ENCODE data around the gene NUP133.
"Not testable (repeated sequence)": the region's sequence is repeated elsewhere in the genome, so short reads cannot be mapped to it uniquely, and the experiment has no call there.

The NUP133 gene

DNA sequence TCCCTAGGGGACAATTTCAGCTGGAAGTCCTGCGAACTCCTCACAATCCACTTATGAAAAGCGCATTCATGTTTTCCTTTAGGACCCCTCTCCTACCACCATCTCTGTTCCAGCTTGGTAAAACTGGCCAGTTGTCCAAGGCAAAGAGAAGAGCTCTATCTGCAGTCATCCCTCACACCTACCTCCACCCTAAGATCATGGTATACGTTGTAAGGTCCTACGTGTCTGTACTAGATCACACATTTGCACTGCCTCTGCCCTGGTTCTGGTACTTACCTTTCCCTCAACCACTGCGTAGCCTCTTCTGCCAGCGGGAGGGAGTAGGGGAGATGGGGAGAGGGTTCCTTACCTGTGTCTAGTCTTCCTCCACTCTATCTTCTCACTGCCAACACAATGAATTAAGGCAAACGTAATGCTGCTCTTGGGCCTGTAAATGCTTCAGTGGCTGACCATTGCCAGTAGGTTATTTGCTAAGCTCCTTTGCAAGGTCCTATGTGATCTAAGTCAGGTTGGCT lies 739 bp upstream of the NUP133 start:
- DNase-seq = peak in 1 of 2 donors; percentile 1

- no peak for DNase-seq
These were observed 639 bp downstream of the NUP133 start for GRCh38 chr1:229507502-229507901.

DNA sequence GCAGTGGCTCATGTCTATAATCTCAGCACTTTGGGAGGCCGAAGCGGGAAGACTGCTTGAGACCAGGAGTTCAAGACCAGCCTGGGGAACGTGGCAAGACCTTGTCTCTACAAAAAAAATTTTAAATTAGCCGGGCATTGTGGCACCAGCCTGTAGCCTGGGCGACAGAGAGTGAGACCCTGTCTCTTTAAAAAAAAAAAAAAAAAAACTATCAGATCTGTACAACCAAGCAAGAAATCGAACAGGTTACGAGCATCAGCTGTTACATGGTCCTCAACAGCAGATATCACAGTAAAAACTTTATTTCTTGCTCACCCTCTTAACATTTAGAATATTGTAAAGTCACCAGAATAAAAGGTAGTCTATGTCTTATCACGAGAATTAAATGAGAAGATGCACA lies 1.5 kb downstream of the NUP133 start:
- no peak for DNase-seq

DNA sequence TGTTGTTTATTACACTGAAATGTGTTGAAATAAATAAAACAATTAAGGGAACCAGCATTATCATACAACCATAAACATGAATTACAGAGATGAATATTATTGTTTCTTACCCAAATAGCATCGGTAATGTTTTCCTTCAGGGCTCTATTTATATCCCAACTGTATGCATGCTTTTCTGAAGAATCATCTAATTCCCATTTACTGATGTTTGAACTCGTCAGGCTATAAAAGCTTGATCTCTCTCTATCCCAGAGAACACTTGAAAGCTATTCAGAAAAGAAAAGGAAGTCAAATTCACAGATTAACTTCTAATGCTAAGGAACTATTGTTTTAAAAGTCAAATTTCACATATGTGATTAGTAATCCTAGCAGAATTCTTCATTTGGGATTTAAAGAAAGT lies 12.4 kb downstream of the NUP133 start:
- no peak for DNase-seq

DNA sequence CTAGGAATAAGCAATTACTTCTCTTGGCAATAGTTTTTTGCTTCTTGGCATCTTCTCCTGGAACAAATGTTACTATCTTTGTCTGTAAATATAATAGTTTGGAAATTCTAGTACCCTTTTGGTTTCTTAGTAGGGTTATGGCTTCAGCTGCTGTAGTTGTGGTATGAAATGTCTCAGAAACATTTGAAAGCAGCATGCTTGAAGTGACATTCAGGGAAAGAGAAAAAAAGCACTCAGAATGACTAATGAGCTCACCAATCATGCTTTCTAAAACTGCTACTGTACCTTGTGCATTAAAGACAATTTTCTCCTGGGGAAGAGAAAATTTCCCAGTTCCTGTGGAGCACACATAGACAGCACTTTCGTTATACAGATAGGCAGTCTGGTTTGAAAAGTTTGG lies 21.0 kb downstream of the NUP133 start:
- DNase-seq = no peak

DNA sequence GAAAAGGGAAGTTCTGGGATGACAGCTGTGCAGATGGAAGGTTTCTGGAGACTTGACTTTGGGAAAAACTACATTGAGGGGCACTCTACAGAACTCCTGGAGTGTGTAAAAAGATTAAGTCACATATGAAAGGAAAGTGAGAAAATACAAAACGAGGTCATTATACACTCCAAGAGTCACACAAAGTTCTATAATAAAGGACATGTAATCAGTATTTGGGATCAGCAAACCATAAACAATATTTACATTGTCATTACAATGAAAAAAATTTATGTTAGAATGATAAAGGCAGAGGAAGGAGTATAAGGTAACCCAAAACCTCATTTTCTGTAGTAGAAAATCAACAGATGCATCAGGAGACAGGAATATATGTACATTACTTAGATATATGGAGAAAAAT lies 22.8 kb downstream of the NUP133 start:
- no peak for DNase-seq

DNA sequence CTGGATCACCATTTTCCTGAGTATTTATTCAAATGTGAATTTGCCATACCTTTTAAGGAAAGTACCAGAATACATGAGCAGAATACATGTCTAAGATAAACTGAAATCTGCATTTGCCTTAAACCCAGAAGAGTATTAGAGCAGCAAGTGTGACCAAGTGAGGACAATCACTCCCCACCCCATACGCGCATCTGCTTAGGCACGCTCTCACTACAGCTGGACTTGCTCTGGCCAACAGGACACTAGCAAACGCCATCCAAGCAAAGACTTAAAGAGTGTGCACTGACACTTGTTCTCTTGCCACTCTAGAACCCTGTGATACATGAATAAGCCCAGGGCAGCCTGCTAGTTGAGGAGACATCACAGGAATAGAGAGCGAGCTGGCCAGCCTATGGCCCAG lies 25.6 kb downstream of the NUP133 start:
- no peak for DNase-seq

DNA sequence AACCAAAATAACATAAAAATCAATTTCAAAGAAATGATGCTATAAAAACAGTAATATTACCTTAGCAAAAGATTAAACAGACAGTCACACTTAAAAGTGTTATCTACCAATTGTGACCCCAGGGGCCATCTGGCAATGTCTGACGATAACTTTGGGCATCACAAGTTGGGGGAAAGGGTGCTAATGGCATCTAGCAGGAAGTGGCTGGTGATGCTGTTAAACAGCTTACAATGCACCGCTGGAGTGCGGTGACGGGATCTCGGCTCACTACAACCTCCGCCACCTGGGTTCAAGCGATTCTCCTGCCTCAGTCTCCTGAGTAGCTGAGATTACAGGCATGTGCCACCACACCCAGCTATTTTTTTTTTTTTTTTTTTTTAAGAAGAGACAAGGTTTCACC lies 27.6 kb downstream of the NUP133 start:
- no peak for DNase-seq

DNA sequence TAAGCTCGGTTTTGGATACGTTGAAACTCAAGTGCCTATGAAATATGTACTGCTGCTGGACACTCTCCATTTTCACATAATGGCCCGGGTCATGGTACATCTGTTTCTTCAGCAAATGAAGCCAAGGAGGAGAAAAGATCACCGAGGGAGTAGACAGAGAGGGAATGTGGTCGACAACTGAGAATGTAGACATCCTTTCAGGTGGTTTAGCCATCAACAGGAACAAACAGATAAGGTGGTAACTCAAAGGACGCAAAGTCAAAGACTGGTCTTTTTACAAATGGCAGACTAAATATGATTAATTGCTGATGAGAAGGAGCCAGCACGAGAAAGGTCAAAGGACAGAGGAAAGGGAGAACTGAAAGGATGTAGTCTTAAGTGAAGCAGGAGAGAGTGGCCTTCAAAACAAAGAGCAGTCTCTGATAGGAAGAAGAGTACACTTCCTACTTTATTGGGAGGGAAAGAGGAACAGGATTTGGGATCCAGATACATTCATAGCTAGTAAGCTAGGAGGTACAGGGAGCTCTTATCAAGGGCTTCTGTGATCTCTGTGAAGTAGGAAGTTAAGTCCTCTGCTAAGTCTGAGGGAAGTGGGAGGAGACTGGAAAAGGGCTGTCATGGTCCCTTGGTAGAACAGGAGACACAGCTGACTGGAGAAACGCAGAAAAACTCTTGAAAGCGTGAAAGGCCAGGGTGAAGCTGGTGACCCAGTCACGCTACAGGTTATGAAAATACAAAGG lies 28.3 kb downstream of the NUP133 start:
- DNase-seq = peak in 1 of 2 donors; percentile 11

DNA sequence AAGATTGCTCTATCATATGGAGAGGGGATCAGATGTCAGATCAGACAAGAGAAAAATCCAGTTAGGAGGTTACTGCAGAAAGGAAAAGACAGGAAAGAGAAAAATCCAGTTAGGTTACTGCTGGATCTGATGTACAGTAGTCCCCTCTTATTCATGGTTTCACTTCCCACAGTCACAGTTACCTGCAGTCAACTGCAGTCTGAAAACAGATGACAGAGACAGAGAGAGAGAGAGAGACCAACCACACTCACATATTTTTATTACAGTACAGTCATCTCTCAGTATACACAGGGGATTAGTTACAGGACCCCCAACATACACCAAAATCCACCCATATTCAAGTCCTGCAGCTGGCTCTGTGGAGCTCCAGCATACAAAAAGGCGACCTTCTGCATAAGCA lies 29.3 kb downstream of the NUP133 start:
- DNase-seq = no peak

- DNase-seq = not testable (repeated sequence)
These were observed 32.3 kb downstream of the NUP133 start for GRCh38 chr1:229475859-229476258.

DNA sequence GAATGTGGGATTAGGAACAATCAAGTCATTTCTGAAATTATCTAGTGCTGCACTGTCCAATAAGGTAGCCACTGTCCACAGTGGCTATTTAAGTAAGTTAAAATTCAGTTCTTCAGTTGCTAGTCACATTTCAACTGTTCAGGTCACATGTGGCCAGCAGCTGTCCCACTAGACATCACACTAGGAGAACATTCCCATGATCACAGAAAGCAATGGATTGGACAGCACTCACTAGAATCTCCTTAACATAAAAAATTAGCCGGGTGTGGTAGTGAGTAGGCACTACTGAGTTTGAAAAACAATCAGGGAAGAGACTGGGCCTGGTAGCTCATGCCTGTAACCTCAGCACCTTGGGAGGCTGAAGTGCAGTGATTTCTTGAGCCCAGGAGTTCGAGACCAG lies 33.6 kb downstream of the NUP133 start:
- no peak for DNase-seq

DNA sequence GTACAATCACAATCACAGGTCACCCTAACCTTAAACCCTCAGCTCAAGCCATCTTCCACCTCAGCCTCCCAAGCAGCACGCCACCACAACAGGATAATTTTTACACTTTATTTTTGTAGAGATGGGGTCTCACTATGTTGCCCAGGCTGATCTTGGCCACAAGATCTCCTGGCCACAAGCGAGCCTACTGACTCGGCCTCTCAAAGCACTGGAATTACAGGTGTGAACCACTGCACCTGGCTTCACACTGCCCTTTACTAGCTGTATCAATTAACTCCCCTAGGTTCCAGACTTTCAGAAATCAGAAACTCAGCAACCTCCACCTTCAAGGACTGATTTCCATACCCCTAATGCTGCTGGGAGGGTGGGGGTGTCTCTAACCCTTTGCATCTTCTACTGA lies 37.0 kb downstream of the NUP133 start:
- no peak for DNase-seq

- no peak for DNase-seq
These were observed 37.6 kb downstream of the NUP133 start for GRCh38 chr1:229470406-229471043.

DNA sequence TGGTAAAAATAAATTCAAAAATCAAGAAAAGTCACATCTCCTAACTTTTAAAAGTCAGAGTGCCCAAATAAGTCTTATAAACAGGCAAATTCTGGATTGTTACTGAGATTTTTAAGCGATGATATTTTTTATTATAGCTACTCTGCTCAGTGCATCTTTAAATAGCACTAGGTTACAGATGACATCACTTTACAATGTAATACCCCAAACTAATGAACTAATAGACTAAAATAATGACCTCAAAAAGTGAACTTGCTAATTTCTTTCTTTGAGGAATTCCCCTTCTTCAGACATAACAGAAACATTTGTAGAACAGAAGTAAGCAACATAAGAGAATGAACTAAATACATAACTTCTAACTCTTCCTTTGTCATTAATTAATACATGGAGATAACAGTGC lies 41.3 kb downstream of the NUP133 start:
- no peak for DNase-seq

DNA sequence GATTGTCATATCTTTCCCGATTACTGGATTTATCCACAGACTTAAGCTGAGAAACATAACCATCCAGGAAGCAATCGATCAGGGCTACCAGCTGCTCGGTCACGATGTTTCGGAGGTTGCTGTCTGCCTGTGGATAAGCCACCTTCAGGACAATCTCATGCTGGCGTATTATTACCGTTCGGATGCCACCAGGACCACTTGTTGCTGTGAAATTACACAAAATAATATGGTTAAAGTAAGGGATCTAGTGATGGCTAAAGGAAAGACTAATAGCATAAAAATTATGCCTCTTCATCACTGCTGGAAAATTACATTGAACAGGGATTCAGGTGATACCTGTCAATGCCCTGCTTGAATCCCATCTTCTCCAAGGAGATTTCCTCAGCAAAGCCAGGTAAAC lies 43.5 kb downstream of the NUP133 start:
- no peak for DNase-seq

DNA sequence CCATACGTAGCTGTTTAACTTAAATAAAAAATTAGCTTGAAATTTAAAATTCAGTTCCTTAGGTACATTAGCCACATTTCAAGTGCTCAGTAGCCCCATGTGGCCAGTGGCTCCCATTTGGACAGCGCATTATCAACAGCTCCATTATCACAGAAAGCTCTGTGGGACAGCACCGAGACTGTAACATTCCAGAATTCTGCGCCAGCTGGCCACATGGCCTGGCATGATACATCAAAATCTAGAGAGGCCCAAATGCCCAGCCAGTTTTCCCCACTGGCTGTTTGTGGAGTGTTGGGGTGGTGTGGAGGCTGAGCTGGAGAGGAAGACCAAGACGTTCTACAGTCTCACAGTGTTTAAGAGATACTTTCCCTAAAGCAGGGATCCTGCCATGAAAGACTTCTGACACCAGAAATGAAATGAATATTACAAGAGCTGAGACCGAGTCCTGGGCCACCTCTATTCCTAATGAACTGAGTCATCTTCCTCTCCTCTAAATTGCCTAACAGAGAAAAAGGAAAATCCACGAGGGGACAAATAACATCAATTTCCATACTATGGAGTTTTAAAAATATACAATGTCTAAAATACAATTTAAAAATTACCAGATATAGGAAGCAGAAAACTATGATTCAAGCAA lies 47.0 kb downstream of the NUP133 start:
- DNase-seq = no peak

- DNase-seq = no peak
These were observed 48.3 kb downstream of the NUP133 start for GRCh38 chr1:229459815-229460214.

DNA sequence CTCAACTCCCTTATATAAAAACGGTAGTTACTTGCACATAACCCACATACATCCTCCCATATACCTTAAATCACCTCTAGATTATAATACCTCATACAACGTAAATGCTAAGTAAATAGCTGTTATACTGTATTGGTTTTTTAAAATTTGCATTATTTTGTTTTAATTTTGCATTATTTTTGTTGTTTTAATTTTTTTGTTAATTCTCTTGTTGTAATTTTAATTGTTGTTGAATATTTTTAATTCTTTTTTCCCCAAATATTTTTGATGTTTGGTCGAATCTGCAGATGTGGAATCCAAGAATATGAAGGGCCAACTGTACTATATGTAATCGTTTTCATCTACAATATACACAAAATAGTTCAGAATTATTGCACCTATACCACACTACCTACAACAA lies 50.7 kb downstream of the NUP133 start:
- no peak for DNase-seq

DNA sequence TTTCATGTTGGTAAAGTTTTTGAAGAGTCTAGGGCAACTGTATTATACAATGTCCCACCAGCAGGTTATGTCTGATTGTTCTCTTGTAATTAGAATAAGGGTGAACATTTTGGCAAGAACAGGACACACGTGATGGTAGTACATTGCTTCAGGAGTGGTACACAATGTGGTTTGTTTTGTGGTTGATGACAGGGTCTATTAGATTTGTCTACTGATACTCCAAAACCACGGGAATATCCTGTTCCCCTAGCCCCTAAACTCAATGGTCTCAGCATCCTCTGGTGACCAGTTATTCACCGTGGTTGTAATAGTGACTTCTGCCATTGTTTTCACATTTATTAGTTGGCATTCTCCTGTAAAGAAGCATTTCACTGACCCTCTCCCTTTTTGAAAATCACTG lies 52.1 kb downstream of the NUP133 start:
- DNase-seq = no peak

GRCh38 chr1:229454056-229454455 lies 54.1 kb downstream of the NUP133 start:
- no peak for DNase-seq

GRCh38 chr1:229452956-229453801 lies 55.0 kb downstream of the NUP133 start:
- DNase-seq = peak in 1 of 2 donors; percentile 7

DNA sequence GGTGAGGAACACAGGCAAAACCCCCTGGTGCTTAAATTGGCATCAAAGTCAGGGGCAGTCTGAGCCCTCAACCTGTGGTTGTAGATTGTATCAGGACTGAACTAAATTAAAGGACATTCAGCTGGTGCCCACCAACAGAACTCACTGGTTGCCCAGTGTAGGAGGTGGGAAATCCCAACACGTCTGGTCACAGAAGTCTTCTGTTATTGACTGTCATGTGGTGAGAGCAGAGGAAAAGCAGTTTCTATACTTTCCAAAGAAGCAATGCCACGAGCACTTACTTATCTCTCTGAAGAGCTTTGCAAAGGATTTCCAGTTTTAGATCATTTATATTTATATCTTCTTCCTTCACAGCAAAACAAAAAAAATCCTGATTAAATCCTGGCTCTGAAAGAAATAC lies 59.3 kb downstream of the NUP133 start:
- DNase-seq = no peak
